ENCODE measurements around the gene TIMM17B.

Gene TIMM17B

DNA sequence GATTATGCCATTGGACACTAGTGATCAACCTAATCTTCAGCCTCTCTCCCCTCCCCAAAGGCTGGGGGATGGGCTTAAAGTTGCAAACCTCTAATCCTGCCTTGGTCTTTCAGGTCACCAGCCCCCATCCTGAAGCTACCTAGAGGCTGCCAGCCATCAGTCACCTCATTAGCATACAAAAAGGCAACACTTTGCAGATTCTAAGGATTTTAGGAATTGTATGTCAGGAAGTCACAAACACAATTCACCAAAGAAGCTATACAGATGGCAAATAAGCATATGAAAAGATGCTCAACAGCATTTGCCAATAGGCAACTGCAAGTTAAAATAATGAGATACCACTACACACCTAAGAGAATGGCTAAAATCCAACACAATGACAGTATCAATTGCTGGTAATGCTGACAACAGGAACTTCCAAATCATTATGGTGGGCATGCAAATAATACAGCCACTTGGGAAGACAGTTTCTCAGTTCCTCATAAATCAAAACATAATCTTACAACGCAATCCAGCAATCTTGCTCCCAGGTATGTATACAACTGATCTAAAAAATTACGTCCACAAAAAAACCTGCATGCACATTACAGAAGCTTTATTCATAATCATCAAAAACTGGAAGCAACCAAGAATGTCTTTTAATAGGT is 30.3 kb upstream of the TIMM17B start:
- H3K4me3 ChIP-seq (ENCODE audit: low read depth, low read length) = no peak overlapping the region
- TF ChIP-seq, protein P1, sequence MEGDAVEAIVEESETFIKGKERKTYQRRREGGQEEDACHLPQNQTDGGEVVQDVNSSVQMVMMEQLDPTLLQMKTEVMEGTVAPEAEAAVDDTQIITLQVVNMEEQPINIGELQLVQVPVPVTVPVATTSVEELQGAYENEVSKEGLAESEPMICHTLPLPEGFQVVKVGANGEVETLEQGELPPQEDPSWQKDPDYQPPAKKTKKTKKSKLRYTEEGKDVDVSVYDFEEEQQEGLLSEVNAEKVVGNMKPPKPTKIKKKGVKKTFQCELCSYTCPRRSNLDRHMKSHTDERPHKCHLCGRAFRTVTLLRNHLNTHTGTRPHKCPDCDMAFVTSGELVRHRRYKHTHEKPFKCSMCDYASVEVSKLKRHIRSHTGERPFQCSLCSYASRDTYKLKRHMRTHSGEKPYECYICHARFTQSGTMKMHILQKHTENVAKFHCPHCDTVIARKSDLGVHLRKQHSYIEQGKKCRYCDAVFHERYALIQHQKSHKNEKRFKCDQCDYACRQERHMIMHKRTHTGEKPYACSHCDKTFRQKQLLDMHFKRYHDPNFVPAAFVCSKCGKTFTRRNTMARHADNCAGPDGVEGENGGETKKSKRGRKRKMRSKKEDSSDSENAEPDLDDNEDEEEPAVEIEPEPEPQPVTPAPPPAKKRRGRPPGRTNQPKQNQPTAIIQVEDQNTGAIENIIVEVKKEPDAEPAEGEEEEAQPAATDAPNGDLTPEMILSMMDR (IDR thresholded peaks at IDR 0.05; ENCODE audit: low read depth, low read length) = no peak

DNA sequence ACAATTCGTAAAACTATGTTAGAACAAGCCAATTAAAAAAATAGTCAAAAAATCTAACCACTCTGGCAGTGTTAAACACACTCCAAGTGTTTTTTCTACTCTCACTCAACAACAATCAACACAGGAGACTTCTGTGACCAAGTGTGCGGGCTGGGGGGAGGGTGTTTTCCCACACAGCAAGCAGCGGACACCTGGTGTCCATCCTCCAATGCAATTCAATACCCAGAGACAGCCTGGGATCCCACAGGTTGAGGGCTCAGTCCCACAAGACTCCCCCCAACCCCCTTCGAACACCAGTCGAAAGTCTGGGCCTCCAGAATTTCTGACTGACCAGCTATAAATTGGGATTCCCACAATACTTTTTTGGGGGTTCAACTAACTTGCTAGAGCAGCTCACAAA is 29.6 kb upstream of the TIMM17B start:
- TF ChIP-seq, protein P1 (IDR thresholded peaks at IDR 0.05; ENCODE audit: low read depth, low read length) = no peak

DNA sequence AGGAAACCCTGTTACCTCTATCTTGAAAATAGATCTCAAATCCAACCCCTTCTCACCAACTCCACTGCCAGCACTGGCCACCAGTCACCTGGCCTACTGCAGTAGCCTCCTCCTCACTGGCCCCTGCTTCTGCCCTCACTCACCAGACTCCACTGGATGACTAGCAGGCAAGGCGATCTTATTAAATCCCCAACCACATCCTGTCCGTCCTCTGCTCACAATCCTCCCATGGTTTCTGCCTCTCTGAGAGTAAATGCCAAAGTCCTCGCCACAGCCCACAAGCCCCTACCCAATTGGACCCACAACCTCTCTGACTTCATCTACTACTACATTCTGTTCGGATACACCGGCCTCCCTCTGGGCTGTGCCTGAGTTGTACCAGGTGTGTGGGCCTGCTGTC is 26.7 kb upstream of the TIMM17B start:
- TF ChIP-seq, protein P1 (IDR thresholded peaks at IDR 0.05; ENCODE audit: low read depth, low read length) = no peak
- H3K4me3 ChIP-seq (ENCODE audit: low read depth, low read length) = no peak overlapping the region

More for the DNA sequence above, 29.6 kb upstream of the TIMM17B start:
- H3K4me3 ChIP-seq (ENCODE audit: low read depth, low read length) = no peak overlapping the region

DNA sequence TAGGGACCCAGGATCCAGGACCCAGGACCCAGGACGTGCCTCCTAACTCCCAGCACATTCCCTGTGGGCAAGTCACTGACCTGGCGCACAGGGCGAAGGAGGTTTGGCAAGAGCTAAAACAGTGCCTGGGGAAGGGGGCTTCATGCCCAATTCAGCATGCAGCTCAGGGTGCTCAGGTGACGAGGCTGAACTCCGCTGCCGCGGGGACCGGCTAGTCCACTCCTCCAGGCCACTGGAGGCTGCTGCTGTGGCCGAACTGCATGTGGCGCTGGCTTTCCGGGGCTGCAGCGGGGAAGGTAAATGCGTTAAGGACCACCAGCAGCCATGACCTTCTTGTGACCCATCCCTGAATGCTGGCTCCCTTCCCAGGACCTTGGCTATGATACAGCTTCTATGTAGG is 26.2 kb upstream of the TIMM17B start:
- TF ChIP-seq, protein P1 (IDR thresholded peaks at IDR 0.05; ENCODE audit: low read depth, low read length) = no peak
- H3K4me3 ChIP-seq (ENCODE audit: low read depth, low read length) = no peak overlapping the region

DNA sequence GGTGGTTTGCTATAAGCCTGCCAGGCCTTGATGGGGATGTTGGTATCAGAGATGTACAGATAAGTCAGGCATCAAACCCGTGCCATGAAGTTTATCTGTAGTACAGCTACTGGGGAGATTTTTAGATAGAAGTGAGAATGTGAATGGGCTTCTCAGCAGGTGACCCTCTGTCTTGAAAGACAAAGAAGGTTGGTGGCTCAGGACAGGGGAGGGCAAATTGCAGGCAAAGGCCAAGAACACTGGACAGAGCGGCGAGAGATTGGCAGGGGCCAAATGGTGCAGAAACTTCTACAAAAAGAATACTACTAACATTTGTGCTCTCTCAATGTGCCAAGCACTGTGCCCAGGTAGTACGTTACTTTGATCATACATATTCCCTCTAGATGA is 23.1 kb upstream of the TIMM17B start:
- H3K4me3 ChIP-seq (ENCODE audit: low read depth, low read length) = no peak overlapping the region
- TF ChIP-seq, protein P1 (IDR thresholded peaks at IDR 0.05; ENCODE audit: low read depth, low read length) = no peak

DNA sequence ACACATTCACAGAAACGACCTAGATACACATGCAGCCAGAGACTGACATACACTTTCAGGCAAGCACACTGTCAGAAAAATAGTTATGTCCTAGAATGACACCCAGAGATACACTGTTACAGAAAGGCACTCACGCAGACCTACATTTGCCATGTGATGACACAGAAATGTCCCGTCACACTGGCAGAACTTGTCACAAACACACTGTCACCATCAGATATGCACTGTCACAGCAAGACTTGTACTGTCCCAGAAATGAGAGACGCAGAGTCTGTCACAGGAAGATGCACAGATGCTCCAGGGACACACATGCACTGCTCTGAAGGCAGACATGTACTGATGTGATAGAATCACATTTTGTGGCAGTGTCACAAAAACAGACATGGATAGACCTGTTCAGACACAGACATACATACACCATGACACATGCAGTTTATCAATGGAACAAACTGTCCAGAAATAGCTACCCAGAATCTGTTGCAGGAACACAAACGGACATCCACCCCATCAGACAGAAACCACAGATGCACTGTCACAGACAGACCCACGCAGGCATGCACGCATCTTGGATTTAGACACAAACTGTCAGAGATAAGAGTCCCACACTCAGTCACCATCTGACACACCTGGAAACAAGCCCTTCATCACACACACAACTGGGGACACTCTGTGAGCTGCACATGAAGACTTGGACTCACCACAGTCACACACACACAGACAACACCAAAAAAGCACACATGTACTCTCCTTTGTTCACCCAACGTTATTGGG is 22.6 kb upstream of the TIMM17B start:
- TF ChIP-seq, protein P1 (IDR thresholded peaks at IDR 0.05; ENCODE audit: low read depth, low read length) = no peak
- H3K4me3 ChIP-seq (ENCODE audit: low read depth, low read length) = no peak overlapping the region

DNA sequence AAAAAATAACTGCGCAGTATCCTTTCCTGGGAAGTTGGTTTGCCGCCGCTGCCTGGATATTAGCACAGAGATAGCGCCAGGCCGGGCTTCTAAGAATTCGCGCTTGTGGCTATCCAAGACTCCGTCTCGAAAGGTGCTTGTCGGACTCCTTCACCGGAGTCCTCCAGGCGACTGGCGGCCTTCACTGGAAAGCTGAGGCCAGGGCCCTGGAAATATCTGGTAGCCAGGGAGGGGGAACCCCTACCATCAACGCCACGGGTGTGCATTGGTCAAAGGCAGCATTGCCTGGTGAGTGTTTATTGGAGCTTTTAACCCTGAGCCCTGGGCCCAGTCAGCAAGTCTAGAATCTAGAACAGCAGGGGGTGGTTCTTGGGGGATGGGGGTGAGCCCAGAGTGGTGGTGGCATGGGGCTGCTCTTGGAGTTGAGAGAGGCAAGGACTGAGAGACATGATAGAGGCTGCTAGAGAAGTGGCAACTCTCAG is 21.8 kb upstream of the TIMM17B start:
- H3K4me3 ChIP-seq (ENCODE audit: low read depth, low read length) = peak overlapping the region; percentile 63
- TF ChIP-seq, protein P1 (IDR thresholded peaks at IDR 0.05; ENCODE audit: low read depth, low read length) = no peak
